IPS-NIHi7 (cell line): Measurements from ENCODE around the gene VMP1.
"Not testable (repeated sequence)": the region's sequence is repeated elsewhere in the genome, so short reads cannot be mapped to it uniquely, and the experiment has no call there.

Source experiments
- DNase-seq: peaks from one replicate; pipeline ENCODE4 v3.0.0; 2012; ENCODE audit warnings: mixed read lengths; ENCODE audit errors: extremely low spot score

Gene VMP1

DNA sequence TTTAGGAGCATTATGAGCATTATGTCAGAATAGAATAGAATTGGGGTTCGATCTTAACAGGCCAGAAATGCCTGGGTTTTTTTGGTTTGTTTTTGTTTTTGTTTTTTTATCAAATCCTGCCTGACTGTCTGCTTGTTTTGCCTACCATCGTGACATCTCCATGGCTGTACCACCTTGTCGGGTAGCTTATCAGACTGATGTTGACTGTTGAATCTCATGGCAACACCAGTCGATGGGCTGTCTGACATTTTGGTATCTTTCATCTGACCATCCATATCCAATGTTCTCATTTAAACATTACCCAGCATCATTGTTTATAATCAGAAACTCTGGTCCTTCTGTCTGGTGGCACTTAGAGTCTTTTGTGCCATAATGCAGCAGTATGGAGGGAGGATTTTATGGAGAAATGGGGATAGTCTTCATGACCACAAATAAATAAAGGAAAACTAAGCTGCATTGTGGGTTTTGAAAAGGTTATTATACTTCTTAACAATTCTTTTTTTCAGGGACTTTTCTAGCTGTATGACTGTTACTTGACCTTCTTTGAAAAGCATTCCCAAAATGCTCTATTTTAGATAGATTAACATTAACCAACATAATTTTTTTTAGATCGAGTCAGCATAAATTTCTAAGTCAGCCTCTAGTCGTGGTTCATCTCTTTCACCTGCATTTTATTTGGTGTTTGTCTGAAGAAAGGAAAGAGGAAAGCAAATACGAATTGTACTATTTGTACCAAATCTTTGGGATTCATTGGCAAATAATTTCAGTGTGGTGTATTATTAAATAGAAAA, 133.8 kb downstream of the VMP1 start:
- not testable (repeated sequence) for DNase-seq

DNA sequence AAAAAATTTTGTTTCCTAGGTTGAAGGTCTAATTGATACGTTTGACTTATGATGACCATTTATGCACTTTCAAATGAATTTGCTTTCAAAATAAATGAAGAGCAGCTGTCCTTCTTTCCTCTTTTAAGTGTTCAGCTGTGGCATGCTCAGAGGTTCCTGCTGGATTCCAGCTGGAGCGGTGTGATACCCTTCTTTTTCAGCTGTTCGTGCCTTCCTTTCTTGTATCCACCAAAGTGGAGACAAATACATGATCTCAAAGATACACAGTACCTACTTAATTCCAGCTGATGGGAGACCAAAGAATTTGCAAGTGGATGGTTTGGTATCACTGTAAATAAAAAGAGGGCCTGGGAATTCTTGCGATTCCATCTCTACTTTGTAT, 134.4 kb downstream of the VMP1 start:
- not testable (repeated sequence) for DNase-seq

DNA sequence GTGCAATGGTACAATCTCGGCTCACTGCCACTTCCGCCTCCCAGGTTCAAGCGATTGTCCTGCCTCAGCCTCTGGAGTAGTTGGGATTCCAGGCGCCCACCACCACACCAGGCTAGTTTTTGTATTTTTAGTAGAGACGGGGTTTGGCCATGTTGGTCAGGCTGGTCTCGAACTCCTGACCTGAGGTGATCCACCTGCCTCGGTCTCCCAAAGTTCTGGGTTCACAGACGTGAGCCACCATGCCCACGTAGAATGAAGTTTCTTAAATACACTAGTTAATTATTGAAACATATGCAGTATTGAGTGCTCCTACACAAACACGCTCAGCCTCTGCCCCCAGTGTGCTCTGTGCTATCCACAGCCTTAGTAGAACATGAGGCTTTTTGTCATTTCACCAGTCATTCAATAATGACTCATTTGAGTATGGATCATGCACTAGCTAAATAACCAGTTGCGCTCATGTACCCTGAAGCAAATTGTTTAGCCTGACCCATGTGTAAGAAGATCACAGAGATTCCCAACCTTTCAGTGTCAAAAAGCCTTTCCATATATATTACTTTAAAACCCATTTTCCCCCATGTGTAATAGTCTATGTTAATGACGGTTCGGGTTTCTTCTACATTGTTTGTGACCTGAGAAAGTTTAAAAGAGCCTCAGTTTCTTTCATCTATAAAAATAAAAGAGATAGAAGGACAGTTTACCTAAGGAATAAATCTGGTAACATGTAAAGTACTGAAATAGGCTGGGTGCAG, 135.6 kb downstream of the VMP1 start:
- DNase-seq, result no peak

DNA sequence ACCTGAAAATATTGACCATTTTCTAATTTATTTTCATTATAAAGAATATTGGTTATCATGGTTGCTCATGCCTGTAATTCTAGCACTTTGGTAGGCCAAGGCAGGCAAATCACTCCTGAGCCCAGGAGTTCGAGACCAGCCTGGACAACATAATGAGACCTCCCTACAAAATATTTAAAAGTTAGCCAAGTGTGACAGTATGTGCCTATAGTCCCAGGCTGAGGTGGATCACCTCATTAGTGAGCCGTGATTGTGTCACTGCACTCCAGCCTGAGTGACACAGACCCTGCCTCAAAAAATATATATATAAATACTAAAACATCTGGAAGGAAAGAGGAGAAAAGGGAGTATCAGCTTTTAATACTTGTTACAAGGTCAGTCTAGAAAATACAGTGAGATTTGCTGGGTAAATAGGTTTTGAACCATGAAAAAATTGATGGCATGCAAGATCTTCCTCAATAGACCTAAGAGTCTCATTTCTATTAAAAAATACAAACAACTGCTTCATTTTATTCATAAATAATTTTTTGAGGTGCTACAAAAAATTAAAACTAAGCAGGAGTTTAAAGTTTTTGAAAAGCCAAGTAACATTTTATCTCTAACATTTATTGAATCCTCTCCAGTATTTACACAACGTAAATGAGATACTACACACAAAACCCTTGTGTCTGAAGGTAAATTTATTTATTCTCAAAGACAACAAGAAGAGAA, 137.6 kb downstream of the VMP1 start:
- no peak for DNase-seq

DNA sequence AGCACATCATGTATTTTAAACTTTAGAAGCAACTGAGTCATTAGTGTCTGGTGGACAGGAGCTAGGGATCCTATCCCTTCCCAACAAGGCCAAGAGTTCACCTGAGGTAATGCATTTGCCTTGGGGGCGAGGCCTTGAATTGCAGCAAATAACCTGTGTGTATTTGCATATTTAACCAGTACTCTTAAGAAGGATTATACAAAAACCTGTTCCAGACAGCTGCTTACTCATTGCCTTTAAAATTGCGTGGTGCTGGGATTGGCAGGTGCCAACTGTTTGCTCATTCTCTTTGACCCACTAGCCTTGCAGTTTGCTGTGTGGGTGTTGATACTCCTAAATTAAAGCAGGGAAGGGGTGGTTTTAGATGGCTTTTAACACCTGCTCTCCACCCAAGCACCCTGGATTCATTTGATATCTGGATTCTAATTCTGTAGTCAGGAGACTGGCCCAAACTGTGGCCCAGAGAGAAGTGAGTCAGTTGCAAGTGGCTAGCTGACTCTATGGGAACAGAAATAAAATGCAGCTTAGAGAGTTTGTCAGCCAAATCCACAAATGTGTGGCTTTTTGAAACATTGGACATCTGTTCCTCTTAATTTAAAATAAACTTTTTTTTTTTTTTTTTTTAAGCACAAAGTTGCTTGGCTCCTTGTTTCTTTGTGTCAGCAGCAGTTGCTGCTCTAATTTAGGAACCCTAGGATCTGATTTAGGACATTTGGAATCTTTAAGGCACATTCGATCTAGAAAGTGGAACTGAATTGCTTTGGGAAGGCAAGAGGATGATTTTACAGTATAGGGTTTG, 138.3 kb downstream of the VMP1 start:
- DNase-seq, result no peak

DNA sequence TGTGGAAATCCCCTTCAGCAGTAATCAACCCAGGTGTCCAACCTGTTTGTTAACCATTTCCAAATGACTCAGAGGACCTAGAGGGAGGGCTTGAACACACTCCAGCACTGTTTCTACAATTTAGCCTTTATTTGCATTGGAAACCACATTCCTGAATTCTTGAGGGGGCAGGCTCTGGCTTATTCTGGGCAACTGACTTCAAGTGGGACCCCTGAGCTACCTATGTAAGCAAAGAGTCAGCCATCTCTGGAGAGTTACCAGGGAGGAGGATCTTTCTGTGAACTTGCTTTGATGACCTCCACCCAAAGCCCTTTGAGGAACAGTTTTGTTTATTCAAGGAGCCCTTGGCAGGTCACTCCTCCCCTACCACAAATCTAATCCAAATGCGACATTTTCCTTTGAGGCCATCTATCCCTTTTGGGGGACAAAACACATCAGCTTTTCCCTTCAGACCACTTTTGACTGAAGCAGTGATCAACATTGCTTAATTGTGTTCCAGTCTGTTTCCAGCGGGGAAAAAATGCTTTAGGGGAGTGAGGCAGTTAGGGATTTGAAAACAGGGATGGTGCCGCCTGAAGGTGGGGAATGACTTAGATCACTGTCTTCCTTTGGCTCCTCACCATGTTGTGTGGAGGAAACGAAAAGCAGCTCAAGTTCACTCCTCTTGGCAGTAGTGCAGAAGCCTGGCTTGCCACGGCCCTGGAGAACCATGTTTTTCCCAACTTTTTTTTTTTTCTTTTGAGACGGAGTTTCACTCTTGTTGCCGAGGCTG, 139.1 kb downstream of the VMP1 start:
- no peak for DNase-seq

DNA sequence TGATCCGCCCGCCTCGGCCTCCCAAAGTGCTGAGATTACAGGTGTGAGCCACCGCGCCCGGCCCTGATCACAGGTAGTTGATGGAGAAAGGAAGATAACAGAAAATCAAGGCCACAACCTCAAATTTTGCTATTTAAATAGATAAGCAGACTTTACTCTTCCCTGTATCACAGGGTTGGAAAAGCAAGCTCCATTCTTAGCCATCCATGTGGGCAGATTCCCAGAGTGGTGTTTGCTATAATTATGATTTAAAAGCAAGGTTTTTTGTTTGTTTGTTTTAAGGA, 140.9 kb downstream of the VMP1 start:
- DNase-seq, result no peak

DNA sequence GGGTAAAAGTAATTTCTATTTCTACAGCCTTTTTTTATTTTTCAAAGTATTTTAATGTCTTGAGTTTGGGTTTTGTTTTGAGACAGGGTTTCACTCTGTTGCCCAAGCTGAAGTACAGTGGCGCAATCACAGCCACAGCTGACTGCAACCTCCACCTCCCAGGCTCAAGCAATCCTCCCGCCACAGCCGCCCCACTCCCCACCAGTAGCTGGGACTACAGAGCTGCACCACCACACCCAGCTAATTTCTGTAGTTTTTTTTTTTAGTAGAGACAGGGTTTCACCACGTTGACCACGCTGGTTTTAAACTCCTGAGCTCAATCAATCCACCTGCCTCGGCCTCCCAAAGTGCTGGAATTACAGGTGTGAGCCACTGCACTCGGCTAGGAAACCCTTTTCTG, 141.3 kb downstream of the VMP1 start:
- no peak for DNase-seq

DNA sequence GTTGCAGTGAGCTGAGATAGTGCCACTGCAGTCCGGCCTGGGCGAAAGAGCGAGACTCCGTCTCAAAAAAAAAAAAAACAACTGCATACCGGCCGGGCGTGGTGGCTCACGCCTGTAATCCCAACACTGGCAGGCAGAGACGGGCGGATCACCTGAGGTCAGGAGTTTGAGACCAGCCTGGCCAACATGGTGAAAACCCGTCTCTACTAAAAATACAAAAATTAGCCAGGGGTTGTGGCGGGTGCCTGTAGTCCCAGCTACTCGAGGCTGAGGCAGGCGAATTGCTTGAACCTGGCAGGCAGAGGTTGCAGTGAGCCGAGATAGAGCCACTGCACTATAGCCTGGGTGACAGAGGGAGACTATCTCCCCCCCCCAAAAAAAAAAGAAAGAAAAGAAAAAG, 142.9 kb downstream of the VMP1 start:
- not testable (repeated sequence) for DNase-seq

DNA sequence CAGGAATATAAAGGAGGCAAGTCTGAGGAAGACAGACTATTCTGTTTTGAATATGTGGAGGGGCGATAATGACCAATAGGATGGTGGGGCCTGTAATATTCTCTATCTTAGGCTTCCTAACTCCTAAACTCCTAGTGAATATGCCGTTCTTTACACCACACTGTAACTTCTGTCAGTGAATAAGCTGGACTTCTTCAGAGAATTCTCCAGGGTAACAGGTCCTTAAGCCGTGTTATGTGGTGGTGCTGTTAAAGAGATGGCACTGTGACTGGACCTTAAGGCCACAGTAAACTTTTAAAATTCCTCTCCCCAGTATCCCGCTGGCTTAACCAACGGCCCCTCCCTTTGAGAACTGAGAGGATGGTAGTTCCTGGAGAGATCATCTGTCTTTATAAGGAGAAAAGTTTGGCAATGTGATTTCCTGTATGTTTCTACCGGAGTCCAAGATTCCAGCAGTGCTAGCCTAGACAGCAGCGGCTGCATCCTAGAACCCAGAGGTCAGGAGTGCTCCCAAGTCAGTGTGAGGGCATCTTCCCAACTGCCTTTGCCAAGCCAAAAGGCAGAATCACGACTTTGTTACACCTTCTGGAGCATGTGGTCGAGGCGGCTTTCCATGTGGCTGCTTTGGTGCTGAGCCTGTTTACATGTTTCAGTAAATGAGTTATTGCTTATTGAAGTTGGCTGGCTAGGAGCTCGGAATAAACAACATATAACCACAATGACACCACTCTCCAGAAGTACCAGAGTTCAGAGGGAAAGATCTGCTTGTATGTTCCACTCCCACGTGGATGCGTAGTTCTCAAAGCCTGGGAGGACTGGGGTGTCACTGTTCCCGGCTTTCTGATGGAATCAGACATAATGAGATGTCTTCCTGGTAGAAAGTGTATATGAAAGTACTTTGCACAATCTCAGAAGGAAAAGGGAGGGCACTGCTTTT, 144.3 kb downstream of the VMP1 start:
- no peak for DNase-seq

DNA sequence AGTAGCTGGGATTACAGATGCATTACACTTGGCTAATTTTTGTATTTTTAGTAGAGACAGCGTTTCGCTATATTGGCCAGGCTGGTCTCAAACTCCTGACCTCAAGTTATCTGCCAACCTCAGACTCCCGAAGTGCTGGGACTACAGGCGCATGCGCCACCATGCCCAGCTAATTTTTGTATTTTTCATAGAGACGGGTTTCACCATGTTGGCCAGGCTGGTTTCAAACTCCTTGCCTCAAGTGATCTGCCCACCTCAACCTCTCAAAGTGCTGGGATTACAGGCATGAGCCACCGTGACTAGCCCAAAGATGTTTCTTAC, 145.4 kb downstream of the VMP1 start:
- not testable (repeated sequence) for DNase-seq

DNA sequence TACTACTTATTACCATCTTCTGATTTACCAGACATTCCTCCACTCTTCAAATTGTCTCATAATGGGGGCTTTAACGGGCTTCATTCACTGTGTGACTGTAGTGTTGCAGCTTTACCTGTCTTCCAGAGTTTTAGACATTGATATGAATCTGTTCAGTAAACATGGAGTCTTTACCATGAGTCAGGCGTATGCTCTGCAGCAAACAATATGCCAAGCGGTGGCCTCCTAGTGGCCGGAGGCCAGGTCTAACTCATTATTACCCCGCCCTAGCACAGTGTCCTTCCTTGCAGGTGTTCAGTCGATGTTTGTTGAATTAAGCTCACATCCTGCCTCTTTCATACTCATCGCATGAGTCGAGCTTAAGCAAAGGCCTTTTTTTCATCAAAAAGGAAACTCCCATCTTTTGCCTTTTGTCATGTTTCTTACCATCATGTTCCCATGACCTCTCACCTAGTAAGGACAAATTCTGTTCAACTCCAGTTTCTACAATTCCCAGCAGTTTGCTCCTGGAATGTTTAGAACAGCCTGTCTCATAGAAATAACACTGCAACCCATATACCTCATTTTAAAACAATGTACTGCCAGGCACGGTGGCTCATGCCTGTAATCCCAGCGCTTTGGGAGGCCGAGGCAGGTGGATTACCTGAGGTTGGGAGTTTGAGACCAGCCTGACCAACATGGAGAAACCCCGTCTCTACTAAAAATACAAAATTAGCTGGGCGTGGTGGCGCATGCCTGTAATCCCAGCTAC, 145.9 kb downstream of the VMP1 start:
- DNase-seq, result peak; percentile 58

DNA sequence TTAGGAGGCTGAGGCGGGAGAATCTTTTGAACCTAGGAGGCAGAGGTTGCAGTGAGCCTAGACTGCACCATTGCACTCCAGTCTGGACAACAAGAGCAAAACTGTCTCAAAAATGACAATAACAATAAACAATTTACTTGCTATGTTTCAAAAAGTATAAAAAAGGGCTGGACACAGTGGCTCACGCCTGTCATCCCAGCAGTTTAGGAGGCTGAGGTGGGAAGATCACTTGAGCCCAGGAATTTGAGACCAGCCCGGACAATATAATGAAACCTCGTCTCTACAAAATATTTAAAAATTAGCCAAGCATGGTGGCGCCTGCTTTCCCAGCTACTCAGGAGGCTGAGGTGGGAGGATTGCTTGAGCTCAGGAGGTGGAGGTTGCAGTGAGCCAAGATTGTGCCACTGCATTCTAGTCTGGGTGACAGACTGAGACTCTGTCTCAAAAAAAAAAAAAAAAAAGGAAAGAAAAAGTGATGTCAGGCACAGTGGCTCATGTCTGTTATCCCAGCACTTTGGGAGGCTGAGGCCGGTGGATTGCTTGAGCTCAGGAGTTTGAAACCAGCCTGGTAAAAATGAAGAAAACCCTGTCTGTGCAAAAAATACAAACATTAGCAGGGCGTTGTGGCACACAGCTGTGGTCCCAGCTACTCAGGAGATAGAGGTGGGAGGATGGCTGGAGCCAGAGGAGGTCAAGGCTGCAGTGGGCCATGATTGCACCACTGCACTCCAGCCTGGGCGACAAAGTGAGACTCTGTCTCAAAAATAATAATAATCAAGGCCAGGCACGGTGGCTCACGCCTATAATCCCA, 146.7 kb downstream of the VMP1 start:
- not testable (repeated sequence) for DNase-seq

DNA sequence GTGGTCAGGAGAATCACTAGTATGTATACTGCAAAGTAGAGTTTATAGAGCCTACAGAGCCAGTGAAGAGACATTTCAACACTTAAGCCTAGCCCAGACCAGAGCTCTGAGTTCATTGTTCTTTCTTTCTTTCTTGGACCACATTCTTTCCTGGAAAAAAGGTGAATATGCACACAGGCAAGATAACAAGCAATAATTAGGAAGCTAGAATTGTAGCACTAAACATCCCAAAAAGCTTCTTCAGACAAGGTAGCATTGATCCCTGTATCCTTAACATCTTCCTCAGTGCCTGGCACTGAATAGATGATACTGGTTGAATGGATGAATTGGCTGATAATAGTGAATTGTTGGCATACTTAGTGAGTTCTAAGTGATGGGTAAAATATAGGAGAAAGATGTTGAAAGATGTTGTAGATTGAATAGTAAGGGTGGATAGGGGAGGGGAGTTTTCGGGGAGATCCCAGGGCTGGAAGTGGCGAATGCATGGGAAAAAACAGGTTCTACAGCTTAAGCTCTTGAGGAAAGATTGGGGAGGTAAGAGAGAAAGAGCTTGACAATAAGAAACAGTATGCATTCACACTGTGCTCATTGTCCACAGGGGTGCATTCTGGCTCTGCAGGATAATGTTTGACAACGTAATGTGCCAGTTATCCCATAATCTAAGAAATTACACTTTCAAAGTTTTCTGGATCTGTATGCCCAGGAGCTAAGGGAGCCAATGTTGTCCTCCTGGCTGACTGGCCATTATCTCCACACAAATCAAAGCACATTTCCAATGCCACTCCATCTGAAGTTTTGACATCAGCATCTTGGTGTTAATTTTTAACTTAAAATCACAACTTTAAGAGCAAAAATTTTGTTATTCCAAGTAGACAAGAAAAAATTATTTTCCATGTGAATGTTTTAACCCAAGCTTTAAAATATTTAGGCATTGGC, 149.7 kb downstream of the VMP1 start:
- no peak for DNase-seq

DNA sequence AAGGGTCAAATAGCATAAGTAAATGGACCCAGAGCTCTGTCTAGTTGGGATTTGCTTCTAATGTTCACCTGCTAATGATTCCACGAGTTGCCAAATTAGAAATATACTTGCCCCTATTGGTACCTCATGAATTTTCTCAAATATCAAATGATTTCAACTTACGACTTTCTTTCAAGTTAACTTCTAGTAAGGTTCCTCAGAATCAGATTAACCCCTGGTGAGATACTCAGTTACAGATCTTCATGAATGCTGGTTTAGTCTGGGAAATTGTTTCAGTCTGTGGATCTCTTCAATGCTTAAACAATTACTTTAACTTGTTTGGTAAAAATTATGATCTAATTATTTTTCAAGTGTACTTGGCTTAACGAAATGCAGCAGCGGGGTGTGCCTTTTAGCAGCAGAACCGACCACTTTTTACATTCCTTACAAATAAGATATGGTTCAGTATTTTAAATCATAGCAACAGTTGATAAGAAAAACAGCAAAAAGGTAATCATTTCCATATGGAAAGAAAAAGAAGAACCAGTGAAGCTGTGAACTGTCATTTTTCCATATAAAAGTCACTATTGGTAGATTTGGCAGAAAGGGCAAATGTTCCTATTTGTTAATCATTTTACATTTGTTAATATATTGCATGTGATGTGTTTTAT, 150.8 kb downstream of the VMP1 start:
- DNase-seq, result no peak

DNA sequence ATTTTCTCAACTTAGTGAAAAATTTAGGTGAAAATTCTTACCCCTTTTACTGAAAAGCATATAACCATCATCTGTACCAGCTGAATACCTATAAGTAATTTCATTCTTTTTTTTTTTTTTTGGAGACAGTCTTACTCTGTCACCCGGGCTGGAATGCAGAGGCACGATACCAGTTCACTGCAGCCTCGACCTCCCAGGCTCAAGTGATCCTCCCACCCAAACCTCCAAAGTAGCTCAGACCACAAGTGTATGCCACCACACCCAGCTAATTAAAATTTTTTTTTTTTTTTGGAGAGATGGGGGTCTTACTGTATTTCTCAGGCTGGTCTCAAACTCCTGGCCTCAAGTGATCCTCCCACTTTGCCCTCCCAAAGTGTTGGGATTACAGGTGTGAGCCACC, 151.5 kb downstream of the VMP1 start:
- DNase-seq, result no peak

DNA sequence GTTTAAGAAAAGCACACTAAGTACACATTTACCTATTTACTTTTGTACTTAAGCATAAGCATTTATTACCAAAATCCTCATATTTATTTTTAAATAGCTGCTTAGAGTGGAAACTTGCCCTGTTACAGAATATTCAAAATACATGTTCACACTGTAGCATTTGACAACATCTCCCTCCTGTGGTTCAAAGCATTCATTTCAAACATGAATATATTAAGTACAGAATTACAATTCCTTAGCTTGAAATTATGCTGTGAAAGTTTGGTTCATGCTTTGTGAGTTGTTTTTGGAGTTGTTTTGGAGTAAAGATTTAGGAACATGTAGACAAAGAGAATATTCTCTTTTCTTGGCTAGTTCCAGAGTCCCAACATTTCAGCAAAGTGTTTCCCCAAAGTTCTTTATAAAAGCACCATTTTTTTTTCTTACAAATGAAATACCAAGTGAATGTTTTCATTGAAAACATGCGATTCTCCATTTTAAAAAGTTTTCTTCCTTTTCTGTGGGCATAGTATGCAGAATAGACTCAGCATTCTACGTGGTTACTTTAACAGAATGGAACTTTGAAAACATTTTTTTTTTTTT, 152.1 kb downstream of the VMP1 start:
- DNase-seq, result no peak
